ENCODE data around the gene ZCRB1.
"Not testable (repeated sequence)": the region's sequence is repeated elsewhere in the genome, so short reads cannot be mapped to it uniquely, and the experiment has no call there.

The ZCRB1 gene, protein sequence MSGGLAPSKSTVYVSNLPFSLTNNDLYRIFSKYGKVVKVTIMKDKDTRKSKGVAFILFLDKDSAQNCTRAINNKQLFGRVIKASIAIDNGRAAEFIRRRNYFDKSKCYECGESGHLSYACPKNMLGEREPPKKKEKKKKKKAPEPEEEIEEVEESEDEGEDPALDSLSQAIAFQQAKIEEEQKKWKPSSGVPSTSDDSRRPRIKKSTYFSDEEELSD

DNA sequence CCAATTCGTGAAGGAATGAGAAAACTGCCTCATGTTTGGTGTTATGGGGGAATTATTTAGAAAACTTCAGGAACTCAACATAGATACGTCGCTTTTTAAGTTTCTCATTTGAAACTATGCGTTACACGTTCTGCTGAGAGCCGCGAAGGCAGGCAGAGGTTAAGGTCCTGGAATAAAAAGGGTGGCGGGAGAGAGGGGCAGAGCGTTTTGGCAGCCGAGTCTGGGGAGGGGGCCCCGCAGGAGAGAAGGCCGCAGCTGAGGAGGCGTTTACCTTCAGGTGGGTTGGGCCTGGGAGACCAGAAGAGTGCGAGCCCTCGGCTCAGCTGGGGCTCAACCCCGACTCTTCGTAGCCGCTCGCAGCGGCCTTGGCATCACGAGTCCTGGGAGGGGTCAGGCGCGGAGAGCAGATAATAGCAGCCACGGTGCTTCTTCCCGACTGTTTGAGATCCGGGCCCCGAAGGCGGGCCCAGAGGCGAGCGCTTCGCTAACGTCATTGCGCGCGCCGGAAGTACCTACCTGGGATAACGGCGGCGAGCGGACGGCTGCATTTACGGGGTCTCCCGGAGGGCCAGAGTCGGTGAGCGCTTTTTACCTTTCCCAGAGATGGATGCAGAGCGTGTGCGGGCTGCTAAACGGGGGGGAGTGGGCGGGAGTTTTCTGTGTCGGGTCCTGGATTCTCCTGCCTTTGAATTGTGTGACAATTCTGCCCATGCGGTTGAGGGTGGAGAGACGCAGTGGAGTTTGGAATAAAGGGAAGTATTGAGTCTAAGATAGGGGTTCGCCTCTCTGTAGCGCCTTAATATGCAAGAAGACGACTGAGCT lies at the start of gene ZCRB1, which contains the start of gene PPHLN1:
Gene ZCRB1 (minus strand): TSS at position 442 of the 822 bp plus-strand sequence. CDS start 1,992 bp downstream, outside the sequence.
Gene PPHLN1 (plus strand): TSS at position 515 of the 822 bp plus-strand sequence. CDS start 9,736 bp downstream, outside the sequence.
- DNase-seq: peak; percentile 77

GRCh38 chr12:42373669-42374068 lies 47.8 kb upstream of the ZCRB1 start:
- no peak for DNase-seq

GRCh38 chr12:42372154-42372791 lies 46.4 kb upstream of the ZCRB1 start:
- peak; percentile 62 for DNase-seq

- no peak for DNase-seq
Measured at GRCh38 chr12:42370013-42370412, 44.1 kb upstream of the ZCRB1 start.

DNA sequence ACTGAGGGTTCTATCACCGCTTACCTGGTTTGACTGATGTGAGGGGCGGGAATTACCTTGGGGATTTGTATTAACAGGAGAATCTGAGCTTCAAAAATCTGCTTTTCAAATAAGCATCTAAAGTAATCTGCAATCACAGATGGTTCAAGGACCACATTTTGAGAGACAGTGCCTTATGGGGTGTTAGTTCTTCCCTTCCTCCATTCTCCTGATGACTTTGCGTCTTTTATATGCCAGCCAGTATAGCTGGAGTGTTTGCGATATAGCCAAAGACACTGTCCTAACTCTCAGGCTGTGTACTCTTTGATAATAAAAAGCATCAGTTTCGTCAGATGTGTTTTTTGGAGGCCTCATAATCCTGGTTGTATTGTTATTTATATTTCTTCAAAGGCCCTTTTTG lies 39.6 kb upstream of the ZCRB1 start:
- no peak for DNase-seq

DNA sequence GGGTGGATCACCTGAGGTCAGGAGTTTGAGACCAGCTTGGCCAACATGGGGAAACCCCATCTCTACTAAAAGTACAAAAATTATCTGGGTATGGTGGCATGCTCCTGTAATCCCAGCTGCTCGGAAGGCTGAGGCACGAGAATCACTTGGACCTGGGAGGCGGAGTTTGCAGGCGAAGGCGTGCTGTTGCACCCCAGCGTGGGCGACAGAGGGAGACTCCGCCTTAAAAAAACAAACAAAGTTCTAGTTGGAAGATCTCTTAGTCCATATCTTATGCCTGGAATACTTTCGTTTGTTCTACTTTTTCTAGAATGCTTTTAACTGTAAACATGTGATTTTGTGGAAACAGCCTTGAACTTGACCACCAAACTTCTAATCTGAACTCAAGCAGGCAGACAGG lies 38.8 kb upstream of the ZCRB1 start:
- no peak for DNase-seq

DNA sequence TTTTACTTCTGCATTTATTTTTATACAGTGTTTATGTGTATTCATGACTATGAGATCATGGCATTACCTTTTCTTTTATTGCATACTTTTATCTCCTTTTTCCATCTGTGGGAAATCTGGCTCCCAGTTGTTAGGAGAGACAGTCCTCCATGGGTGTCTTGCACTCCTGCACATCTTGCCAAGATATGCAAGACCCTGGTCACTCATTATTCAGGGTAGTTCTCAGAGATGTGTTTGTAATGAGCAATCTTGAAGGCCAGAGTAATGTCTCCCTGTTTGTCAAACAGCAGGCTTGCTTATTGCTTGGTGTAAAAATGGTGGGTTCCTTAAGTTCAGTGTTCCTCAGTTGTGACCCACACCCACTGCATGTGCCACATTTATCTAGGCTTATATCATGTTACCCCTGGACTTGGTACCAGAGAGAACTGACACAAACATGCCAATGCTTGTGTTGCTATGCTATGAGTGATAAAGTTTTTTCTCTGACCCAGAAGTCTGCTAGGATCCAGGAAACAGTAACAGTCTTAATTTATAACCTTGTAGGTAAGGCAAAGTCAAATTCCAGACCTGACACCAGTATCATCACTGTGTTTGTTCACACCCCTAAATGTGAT lies 36.9 kb upstream of the ZCRB1 start:
- DNase-seq: no peak

DNA sequence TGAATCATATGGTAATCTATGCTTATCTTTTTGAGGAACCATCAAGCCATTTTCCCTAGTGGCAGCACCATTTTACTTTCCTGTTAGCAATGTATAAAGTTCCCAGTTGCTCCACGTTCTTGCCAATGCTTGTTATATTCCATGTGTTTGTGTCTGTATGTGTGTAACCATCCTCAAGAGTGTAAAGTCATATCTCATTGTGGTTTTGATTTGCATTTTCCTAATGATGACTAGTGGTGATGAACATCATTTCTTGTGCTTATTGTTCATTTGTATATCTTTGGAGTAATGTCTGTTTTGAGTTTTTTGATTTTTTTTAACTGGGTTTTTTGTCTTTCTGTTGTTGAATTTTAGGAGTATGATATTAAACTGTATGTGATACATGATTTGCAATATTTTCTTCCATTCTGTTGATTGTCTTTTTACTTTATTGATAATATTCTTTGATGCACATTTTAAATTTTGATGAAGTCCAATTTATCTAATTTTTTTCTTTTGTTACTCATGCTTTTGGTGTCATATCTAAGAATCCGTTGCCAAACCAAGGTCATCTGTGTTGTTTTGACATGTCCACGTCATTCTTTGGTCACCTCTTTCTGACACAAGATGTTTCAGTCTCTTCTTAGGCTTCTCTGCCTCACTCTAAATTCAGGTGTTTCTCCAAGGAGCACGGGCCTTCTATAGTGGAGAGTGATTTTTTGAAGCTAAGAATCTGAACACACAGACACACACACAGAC lies 36.2 kb upstream of the ZCRB1 start:
- no peak for DNase-seq

DNA sequence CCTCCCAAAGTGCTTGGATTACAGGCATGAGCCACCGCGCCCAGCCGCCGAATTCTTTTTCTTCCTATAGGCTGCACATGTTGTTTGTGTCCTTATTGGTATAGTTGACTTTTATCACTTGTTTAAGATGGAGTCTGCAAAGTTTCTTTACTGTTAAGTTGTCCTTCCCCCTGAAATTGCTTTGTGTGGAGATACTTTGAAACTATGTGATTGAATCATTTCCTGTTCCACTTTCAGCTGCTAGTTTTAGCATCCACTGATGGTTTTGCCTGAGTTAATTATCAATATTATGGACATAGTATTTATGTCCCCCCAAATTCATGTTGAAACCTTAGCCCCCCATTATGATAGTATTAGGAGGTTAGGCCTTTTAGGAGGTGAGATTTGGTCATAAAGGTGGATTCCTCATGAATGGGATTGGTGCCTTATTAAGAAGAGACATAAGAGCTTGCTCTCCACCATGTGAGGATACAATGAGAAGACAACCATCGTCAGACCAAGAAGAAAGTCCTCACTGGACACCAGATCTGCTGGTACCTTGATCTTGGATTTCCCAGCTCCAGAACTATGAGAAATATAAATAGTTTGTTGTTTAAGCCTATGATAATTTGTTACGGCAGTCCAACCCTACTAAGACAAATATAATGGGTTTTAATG lies 35.0 kb upstream of the ZCRB1 start:
- no peak for DNase-seq

DNA sequence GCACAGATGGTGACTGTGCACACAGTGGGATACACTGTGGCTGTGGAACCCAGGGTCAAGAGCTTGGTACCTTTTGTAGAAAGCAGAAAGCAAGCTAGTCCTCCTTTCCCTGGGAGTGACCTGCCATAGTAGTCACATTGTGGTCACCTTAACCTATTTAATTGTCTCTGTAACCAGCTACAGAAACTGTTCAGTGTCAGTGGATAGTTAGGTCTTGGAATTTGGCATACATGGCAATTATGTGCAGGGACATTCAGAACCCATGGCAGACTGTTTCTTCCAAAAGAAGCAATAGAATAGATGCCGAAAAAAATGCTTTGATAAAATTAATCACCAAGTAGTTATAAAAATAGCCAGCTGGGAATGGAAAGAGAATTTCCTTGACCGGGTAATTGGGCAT lies 30.4 kb upstream of the ZCRB1 start:
- DNase-seq: no peak

- DNase-seq: not testable (repeated sequence)
Measured at GRCh38 chr12:42350021-42350407, 24.1 kb upstream of the ZCRB1 start.

DNA sequence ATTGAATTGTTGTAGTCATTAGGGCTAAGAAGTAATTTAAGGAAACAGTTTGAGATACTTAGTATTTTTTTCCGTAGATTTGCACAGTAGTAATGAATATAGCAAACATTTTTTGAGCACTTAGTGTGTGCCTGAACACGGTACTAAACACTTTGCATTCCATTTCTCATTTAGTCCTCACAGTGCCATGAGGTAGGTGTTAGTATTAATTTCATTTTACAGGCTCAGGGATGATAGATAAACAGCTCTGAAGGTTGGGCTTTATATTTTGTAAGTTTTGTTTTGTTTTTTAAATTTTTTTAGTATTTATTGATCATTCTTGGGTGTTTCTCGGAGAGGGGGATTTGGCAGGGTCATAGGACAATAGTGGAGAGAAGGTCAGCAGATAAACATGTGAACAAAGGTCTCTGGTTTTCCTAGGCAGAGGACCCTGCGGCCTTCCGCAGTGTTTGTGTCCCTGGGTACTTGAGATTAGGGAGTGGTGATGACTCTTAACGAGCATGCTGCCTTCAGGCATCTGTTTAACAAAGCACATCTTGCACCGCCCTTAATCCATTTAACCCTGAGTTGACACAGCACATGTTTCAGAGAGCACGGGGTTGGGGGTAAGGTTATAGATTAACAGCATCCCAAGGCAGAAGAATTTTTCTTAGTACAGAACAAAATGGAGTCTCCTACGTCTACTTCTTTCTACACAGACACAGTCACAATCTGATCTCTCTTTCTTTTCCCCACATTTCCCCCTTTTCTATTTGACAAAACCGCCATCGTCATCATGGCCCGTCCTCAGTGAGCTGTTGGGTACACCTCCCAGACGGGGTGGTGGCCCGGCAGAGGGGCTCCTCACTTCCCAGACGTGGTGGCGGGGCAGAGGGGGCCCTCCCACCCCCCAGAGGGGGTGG lies 23.5 kb upstream of the ZCRB1 start:
- not testable (repeated sequence) for DNase-seq

DNA sequence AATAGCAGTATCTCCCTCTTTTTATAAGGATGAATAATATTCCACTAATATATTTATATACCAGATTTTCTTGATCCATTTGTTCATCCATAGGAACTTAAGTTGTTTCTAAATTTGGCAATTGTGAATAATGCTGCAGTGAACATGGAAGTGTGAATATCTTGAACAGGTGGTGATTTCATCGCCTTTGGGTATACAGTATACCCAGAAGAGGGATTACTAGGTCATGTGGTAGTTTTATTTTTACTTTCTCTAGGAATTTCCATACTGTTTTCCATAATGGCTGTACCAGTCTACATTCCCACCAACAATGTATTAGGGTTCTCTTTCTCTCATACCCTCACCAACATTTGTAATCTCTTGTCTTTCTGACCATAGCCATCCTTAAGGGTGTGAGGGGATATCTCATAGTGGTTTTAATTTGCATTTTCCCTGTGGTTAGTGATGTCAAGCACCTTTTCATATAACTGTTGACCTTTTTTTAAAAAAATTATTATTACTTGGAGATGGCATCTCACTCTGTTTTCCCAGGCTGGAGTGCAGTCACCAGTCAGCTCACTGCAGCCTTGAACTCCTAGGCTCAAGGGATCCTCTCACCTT lies 20.6 kb upstream of the ZCRB1 start:
- no peak for DNase-seq

GRCh38 chr12:42343721-42344120 lies 17.8 kb upstream of the ZCRB1 start:
- DNase-seq: no peak

GRCh38 chr12:42342028-42342427 lies 16.1 kb upstream of the ZCRB1 start:
- DNase-seq: no peak

GRCh38 chr12:42338280-42338679 lies 12.4 kb upstream of the ZCRB1 start:
- DNase-seq: no peak

- DNase-seq: no peak
Measured at GRCh38 chr12:42336286-42336685, 10.4 kb upstream of the ZCRB1 start.

DNA sequence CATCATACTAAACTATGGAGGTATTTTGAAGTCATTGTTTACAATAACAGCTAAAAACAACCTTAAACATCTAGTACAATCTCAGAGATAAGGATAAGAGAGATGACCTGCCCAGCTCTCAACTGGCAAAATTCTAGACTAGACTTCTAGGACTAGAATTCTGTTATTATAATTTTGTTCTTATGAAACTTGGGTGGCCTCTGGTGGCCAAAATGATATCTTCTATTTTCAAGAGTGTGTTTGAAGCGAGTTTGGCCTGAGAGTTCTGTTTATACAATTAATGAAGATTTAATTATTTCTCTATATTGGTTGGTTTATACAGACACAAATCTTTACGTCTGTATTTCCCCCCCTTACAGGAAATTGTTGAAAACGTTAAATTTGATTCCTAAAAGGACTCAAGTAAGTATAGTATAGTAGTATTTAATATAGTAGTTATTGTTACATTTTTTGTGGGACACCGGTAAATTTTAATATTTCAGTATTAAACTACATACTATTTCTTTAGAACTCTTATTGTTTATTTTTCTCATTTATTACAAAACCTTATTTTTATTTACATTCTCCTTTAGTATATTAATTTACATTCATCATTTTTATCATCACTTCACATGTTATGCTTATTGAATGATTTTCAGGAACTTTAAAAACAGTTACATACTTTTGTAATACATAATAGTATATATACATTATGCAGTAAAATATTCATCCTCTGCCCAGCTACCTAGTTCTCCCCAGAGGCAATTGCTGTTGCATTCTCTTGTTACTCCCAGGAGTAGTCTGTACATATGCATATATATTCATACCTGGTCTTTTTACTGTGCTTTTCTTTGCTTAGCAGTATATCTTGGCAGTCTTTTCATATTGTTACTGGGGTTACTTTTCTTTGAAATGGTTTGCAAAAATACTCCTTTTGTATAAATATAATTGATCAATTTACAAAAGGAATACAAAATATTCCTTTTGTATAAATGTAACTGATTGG lies 6.7 kb upstream of the ZCRB1 start:
- DNase-seq: peak; percentile 60

GRCh38 chr12:42330097-42330496 lies 4.2 kb upstream of the ZCRB1 start:
- DNase-seq: not testable (repeated sequence)
